HepG2 (cell line): ENCODE data around the gene UBE2H. TPM values are rescaled to one million over a fixed set of nuclear protein-coding genes. Genes with fewer than 3 reads are reported as not detected.

Experiments used
- ATAC-seq: fragments of 200-7000 bp; cut with Tn5 transposase; 3 replicates; pipeline ENCODE4 v1.9.1; 2020; ENCODE audit warnings: mild to moderate bottlenecking, moderate library complexity
- BruUV-seq: library from RNA; stranded (reverse); fragments of 400-500 nt; replicated peaks from 2 replicates; lab custom pipeline; 2021; lab: Mats Ljungman, UMichigan
- CTCF ChIA-PET: fragments of 300-600 bp; formaldehyde crosslinking; extraction: SDS; loops from one replicate; lab custom pipeline; 2021; ENCODE audit warnings: low total read pairs, inconsistent platforms, low intra/inter-chr PET ratio; lab: Yijun Ruan, JAX
- POLR2A ChIA-PET: fragments of 350-600 bp; sonication (Branson Sonifier 250); formaldehyde crosslinking; loops from one replicate; lab custom pipeline; 2020; ENCODE audit warnings: antibody characterized with exemption, inconsistent platforms; lab: Yijun Ruan, JAX
- DNase-seq: peaks from one replicate; pipeline ENCODE4 v3.0.0-alpha.2; 2015; ENCODE audit warnings: low spot score
- FAIRE-seq: peaks from 3 replicates; lab custom pipeline; 2011; peaks lifted over from hg19 to GRCh38; lab: Jason Lieb, UNC
- H2AFZ ChIP-seq: one replicate; pipeline ENCODE4 v1.6.1; 2011; ENCODE audit warnings: low read length, inconsistent platforms
- H3K27ac ChIP-seq: fragments of 300-600 bp; 3 replicates; pipeline ENCODE4 v1.8.0; 2011; ENCODE audit warnings: mixed run types, mild to moderate bottlenecking, mixed read lengths, low read length, inconsistent platforms; ENCODE audit not compliant: insufficient read depth; ENCODE audit errors: extremely low read length
- H3K27me3 ChIP-seq, 2 experiments: fragments of 200-600 bp in 1 of 2; 2 replicates in 1 of 2; 3 replicates in 1 of 2; pipeline versions ENCODE4 v1.6.0 to v1.8.0; 2011; ENCODE audit warnings: low read length in 2 of 2, mild to moderate bottlenecking in 2 of 2, moderate library complexity in 2 of 2, inconsistent platforms in 1 of 2; ENCODE audit not compliant: insufficient read depth in 2 of 2, control insufficient read depth in 1 of 2
- H3K36me3 ChIP-seq, 2 experiments: fragments of 200-600 bp in 1 of 2; replicated peaks in 1 of 2; 2 replicates in 1 of 2; 3 replicates in 1 of 2; pipeline versions ENCODE4 v1.5.1 to v1.8.0; 2011; ENCODE audit warnings: low read length in 2 of 2, inconsistent platforms in 1 of 2; ENCODE audit not compliant: insufficient read depth in 2 of 2, control insufficient read depth in 1 of 2
- H3K4me1 ChIP-seq: 2 replicates; pipeline ENCODE4 v1.5.1; 2012; ENCODE audit warnings: low read length, inconsistent platforms; ENCODE audit not compliant: insufficient read depth
- H3K4me2 ChIP-seq: 2 replicates; pipeline ENCODE4 v1.6.0; 2011; ENCODE audit warnings: low read depth, low read length, inconsistent platforms
- H3K4me3 ChIP-seq, 3 experiments: fragments of 200-600 bp in 1 of 3; sonication (generic), shearing (Covaris generic) in 1 of 3; replicated peaks in 1 of 3; 2 replicates each; pipeline ENCODE4 v1.5.1; 2011 to 2016; ENCODE audit warnings: low read length in 3 of 3, inconsistent platforms in 2 of 3, low read depth in 2 of 3, mild to moderate bottlenecking in 2 of 3, control low read depth in 1 of 3, mixed read lengths in 1 of 3; ENCODE audit not compliant: insufficient read depth in 1 of 3
- H3K79me2 ChIP-seq: one replicate; pipeline ENCODE4 v1.6.1; 2011; ENCODE audit warnings: low read length, inconsistent platforms; ENCODE audit not compliant: insufficient read depth
- H3K9ac ChIP-seq: 2 replicates; pipeline ENCODE4 v1.6.0; 2011; ENCODE audit warnings: mild to moderate bottlenecking, low read depth, low read length, inconsistent platforms; ENCODE audit not compliant: insufficient read depth
- H3K9me3 ChIP-seq: 2 replicates; pipeline ENCODE4 v1.5.1; 2012; ENCODE audit warnings: mild to moderate bottlenecking, low read length
- H4K20me1 ChIP-seq: 2 replicates; pipeline ENCODE4 v1.6.0; 2011; ENCODE audit warnings: inconsistent platforms, mild to moderate bottlenecking, low read length, moderate library complexity; ENCODE audit not compliant: insufficient read depth
- ZNF205 ChIP-seq: IDR thresholded peaks from 2 replicates; pipeline ENCODE4 v1.6.1; 2018; ENCODE audit warnings: missing biosample characterization, missing genetic modification reagents
- WGBS: methylation state at CpG from one replicate; pipeline ENCODE4 v1.1.6; 2017; ENCODE audit warnings: low lambda C conversion rate; 5-methylcytosine and 5-hydroxymethylcytosine counted together
- in situ Hi-C: cut with HindIII; loops from 2 replicates; pipeline ENCODE4 v1.10.0; 2017; ENCODE audit warnings: low pct_unique_long_range_greater_than_20kb; ENCODE audit not compliant: extremely low pct_ligation_motif_present
- intact Hi-C: fragments of 100-400 bp; cut with micrococcal nuclease; formaldehyde crosslinking; loops from one replicate; pipeline ENCODE4 v1.10.0; 2022; ENCODE audit not compliant: unreplicated experiment
- polyA plus RNA-seq, 8 experiments: library from polyadenylated mRNA; depleted of rRNA in 3 of 8; stranded (reverse) in 7 of 8; unstranded in 1 of 8; fragments of >200 nt; fragmentation: Illumina TruSeq in 4 of 8; extraction: Trizol in 4 of 8; gene quantifications; 2 replicates each; pipeline versions ENCODE4 v1.2.1 to v1.2.3, GENCODE V29; 2011 to 2016; ENCODE audit warnings: low read depth in 4 of 8, missing spikeins in 1 of 8, mixed read lengths in 1 of 8; ENCODE audit not compliant: insufficient read depth in 1 of 8
- total RNA-seq, 5 experiments: library from RNA; depleted of rRNA; stranded (reverse); fragments of >200 nt; fragmentation: Illumina TruSeq; extraction: Trizol; gene quantifications; 2 replicates each; pipeline ENCODE4 v1.2.3, GENCODE V29; 2016; ENCODE audit warnings: low read depth in 1 of 5
- TF ChIP-seq, protein P1 (sequence below): sonication (generic); formaldehyde crosslinking; IDR thresholded peaks from 2 replicates; pipeline ENCODE4 v1.5.1; 2020; ENCODE audit warnings: mild to moderate bottlenecking, missing genetic modification reagents, moderate library complexity
- TF ChIP-seq, protein P2 (sequence below): sonication (generic); formaldehyde crosslinking; IDR thresholded peaks from 2 replicates; pipeline ENCODE4 v1.4.0; 2020; ENCODE audit warnings: missing genetic modification reagents, borderline replicate concordance

The UBE2H gene
- total and polyA plus RNA-seq, 2 of the 13 experiments (the other 11 are each of a cell fraction or from before 2014, with no cell fraction given), result 15.5 to 40.1 TPM

DNA sequence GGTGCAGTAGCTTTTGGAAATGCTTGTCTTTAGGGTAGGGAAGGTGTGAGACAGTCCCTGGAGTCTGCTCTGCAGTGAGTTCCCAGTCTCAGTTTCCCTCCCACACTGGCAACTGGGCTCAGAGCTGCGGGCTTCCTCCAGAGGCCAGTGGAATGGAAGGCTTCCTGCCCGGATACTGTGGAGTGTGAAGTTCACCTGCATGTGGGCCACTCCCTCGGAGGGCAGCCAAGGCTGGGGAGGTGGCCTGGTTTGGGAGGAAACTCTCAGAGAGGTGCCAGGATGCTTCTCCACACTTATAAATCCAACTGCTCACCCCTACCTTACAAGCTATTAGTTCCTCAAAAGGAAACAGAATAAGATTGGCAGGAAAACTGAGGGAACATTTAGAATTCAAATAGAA, 18.1 kb upstream of the UBE2H start:
- Histone ChIP-seq H3K4me2 (peak overlapping the region; percentile 45), H3K27ac (no peak overlapping the region), H3K79me2 (no peaks in the 10 kb centered on the region), H3K4me3 (no peak overlapping the region), H3K36me3 (no peaks in the 10 kb centered on the region), H3K9ac (no peak overlapping the region), H3K4me1 (peaks cover 44% of the 10 kb centered on the region), H3K27me3 (peaks cover 0 to 2% of the 10 kb centered on the region in 2 experiments; a peak in 2 of 5 replicates), H3K9me3 (no peaks in the 10 kb centered on the region), H2AFZ (no peak overlapping the region), H4K20me1 (no peaks in the 10 kb centered on the region)
- DNase-seq (no peak), ATAC-seq (peak; percentile 60), FAIRE-seq (no peak)
- no TSS peak for BruUV-seq
- intact Hi-C loops, result no loop called here
- 4% methylated on average over 3 of the region's 3 CpGs for WGBS
- TF ChIP-seq, protein P1, sequence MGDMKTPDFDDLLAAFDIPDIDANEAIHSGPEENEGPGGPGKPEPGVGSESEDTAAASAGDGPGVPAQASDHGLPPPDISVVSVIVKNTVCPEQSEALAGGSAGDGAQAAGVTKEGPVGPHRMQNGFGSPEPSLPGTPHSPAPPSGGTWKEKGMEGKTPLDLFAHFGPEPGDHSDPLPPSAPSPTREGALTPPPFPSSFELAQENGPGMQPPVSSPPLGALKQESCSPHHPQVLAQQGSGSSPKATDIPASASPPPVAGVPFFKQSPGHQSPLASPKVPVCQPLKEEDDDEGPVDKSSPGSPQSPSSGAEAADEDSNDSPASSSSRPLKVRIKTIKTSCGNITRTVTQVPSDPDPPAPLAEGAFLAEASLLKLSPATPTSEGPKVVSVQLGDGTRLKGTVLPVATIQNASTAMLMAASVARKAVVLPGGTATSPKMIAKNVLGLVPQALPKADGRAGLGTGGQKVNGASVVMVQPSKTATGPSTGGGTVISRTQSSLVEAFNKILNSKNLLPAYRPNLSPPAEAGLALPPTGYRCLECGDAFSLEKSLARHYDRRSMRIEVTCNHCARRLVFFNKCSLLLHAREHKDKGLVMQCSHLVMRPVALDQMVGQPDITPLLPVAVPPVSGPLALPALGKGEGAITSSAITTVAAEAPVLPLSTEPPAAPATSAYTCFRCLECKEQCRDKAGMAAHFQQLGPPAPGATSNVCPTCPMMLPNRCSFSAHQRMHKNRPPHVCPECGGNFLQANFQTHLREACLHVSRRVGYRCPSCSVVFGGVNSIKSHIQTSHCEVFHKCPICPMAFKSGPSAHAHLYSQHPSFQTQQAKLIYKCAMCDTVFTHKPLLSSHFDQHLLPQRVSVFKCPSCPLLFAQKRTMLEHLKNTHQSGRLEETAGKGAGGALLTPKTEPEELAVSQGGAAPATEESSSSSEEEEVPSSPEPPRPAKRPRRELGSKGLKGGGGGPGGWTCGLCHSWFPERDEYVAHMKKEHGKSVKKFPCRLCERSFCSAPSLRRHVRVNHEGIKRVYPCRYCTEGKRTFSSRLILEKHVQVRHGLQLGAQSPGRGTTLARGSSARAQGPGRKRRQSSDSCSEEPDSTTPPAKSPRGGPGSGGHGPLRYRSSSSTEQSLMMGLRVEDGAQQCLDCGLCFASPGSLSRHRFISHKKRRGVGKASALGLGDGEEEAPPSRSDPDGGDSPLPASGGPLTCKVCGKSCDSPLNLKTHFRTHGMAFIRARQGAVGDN, result peak; percentile 34
- no peak for TF ChIP-seq ZNF205 (CRISPR knock-in tag)
- TF ChIP-seq, protein P2, sequence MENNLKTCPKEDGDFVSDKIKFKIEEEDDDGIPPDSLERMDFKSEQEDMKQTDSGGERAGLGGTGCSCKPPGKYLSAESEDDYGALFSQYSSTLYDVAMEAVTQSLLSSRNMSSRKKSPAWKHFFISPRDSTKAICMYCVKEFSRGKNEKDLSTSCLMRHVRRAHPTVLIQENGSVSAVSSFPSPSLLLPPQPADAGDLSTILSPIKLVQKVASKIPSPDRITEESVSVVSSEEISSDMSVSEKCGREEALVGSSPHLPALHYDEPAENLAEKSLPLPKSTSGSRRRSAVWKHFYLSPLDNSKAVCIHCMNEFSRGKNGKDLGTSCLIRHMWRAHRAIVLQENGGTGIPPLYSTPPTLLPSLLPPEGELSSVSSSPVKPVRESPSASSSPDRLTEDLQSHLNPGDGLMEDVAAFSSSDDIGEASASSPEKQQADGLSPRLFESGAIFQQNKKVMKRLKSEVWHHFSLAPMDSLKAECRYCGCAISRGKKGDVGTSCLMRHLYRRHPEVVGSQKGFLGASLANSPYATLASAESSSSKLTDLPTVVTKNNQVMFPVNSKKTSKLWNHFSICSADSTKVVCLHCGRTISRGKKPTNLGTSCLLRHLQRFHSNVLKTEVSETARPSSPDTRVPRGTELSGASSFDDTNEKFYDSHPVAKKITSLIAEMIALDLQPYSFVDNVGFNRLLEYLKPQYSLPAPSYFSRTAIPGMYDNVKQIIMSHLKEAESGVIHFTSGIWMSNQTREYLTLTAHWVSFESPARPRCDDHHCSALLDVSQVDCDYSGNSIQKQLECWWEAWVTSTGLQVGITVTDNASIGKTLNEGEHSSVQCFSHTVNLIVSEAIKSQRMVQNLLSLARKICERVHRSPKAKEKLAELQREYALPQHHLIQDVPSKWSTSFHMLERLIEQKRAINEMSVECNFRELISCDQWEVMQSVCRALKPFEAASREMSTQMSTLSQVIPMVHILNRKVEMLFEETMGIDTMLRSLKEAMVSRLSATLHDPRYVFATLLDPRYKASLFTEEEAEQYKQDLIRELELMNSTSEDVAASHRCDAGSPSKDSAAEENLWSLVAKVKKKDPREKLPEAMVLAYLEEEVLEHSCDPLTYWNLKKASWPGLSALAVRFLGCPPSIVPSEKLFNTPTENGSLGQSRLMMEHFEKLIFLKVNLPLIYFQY (CRISPR knock-in tag), result no peak
- in situ Hi-C loops, result no loop called here
- ChIA-PET POLR2A (interaction anchor here (1.7 kb wide), 1 partner anchor 12 kb away, joined by 7 read pairs; no protein-coding TSS in a partner anchor), CTCF (no interaction called here)
